T1000 (cell line): ENCODE results near the gene TRPM3.

Experiments
- DNase-seq: peaks from one replicate; lab custom pipeline; 2025; ENCODE audit warnings: mixed read lengths; lab: John Stamatoyannopoulos, UW

The TRPM3 gene

DNA sequence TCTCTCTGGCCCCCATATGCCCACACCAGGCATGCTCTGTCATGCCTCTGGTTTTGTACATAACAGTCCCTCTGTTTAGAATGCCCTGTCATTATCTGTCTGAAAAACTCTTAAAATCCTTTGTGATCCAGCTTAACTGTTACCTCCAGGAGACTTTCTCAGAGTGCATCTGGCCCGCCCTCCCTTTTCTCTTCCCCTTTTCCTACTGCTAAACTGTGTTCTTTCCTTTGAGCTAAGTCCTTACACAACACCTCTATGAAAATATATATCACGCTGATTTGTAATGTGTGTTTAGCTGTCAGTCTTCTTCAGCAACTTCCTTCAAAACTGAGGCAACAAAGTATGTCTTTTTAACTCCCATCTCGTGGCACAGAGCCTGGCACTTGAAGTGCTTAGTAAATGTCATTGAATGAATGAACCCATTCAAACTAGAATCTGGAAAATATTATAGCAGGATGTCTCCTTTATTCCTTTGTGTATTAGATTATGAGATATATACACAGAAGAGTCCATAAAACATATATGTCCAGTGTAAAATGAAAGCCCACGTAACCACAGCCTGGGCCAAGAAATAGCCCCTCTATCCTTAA, 540.7 kb downstream of the TRPM3 start:
- DNase-seq = no peak

DNA sequence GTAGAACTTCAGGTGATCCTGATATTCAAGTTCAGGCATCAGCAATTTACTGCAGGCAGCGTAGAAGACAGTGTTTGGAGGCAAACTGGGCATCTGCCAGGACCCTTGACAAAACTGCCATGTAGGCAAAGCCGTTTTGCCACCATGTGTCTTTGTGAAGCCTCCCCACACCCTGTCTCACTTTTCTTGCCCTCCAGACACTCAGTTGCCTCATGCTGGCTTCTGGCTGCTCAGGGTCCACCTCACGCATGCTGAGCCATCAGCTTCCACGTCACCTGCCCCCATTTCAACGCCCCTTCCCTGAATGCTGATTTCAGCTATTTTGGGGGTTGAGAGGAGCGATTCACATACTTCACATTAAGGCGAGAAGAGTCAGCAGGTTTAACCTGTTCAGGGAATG, 541.7 kb downstream of the TRPM3 start:
- DNase-seq = no peak

DNA sequence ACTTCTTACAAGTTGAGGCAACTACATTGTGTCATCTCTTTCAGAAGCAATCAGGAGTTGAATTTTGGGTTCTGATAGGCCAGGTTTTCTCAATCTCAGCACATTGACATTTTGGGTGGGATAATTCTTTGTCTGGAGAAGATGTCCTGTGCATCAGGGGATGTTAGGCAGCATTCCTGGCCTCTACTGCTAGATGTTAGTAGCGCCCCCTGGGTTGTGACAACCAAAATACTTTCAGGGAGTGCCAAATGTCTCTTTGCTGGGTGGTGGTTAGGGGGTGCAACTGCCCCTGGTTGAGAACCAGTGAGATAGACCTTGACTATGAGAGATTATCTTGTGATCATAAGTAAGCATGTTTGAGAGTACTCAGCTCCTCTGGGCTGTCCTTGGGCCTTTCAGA, 542.7 kb downstream of the TRPM3 start:
- DNase-seq = no peak

DNA sequence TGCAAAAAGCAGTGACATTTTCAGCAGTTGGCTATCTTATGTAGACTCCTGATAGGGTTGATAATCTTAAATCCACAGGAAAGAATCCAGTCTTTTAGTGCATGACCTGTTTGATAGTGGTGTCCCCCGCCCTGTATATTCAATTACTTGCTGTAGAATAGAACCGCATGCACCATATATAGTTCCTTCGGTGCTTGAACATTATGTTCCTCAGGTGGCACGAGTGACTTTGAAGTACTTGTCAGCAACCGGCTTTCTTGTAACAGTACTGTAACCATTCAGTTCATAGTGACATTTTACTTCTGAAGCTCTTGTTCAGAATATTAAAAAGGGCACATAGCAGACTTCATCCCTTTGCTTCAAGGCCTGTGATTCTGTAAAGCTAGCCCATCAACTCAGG, 543.8 kb downstream of the TRPM3 start:
- DNase-seq = no peak

DNA sequence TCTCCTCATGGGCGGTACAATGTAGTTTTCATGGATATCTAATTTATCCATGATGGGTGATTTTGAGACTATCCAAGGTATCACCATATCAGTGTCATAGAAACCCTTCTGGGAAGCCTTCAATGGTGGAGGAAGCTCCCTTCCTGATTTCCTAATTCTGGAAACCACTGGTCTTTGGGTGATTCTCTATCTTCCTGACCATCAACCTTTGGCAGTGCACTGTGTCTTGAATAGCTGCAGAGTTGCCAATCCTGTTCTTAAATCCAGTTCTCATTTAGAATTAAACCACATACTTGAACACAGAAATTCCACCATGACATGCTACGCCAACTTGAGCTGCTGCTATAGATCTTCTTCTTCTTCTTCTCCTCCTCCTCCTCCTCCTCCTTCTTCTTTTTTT, 545.3 kb downstream of the TRPM3 start:
- no peak for DNase-seq

DNA sequence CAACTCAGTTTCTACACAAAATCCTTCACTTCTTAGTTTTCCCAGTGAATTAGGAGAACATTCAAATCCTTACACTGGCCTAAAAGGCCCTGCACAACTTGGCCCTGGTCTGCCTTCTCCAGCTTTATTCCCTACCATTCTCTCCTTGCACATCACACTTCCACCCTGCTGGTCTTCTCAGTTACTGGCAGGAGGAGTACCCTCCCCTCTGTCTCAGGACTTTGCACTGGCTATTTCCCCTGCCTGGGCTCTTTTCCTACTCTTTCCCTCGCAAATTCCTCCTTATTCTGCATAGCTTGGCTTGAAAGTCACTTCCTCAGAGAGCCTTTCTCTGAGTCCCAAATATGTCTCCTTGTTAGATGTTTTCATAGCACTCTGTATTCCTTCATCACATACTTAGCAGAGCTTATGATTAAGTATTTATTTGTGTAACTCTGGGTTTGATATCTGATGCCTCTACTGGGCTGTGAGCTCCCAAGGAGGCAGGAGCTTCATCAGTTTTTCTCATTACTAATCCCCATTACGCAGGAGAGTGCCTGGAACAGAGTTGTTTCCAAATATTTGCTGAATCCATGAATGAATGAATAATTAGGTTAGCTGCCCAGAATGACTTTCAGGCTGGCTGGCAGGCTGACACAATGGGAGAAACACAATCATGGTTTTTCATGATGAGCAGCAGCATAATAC, 547.1 kb downstream of the TRPM3 start:
- DNase-seq = no peak

DNA sequence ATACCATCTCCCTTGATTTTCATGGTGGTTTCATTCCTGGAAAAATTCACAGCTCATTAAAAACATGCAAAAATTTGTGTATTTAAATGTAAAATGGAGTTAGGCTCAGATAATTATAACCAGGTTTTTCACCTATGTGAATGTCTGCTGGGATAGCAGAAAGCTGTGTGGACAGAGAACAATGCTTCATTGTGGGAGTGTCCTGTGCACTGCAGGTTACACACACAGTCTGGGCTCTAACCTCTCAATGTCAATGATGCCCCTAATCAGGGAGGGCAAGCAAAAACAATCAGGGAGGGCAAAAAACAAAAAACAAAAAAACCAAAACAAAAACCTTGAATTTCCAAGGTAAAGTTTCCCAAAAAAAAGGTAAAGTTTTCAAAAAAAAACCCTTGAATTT, 548.1 kb downstream of the TRPM3 start:
- no peak for DNase-seq

DNA sequence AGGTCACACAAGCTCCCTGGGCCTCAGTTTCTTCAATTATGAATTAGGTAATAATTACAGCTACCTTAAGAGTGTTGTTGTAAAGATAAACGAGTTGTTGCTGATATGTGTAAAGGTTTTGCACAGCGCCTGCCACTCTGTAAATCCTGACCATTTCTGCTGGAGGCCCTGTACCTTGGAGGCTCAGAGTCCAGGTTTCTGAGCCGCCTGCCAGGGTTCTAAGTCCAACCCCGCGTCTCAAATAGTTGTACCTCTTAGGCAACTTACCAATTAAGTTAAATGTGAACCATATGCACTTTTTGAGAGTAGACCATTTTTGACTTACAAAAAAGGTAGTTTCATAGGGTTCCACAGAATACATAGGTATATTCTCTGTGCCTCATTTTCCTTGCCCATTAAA, 550.2 kb downstream of the TRPM3 start:
- DNase-seq = no peak

DNA sequence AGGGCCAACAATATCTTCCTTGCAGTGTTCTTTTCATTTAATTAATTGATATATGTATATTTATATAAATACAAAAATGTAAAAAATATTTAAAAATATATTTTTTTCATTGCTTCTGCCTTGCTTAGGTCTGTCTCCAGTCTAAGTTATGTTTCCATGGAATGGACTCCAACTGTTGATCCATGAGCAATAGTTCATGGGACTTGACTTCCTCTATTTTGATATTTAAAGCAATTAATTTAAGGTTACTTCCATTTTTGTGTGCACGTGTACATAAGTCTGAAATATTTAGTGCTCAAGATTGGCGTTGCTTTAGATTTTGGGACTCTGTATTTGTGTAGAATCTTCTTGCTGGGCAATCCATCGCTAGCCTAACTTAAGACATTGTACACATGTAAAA, 551.6 kb downstream of the TRPM3 start:
- DNase-seq = no peak

DNA sequence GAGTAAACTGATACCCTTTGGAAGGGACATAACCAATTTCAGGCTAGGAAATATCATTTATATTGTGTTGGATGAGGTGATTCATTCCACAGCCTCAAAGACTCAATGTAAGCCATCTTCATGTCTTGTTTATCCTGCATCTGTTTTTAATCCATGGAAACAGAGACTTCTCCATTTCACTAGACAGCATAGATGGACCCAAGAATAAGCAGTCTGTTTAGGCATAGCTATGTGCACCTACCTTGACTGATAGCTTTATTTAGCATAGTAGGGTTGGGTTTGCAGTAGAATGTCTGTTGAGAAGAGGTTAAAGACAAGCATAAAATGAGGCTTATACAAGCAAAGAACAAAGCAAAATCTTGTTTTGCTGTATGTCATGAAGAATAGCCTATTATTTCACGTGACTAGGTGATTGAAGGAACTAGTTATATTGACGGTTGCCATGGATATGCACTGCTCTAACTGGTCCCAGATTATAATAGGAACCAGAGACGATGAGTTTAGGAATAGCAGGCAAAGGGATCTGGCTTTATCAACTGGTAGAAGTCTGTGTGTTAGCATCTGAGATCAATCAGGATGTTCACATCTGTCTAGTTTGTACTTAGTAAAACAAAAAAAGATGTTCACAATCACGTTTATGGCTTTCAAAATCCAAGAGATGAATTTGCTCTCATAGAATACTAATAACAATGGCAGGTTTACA, 552.2 kb downstream of the TRPM3 start:
- no peak for DNase-seq

DNA sequence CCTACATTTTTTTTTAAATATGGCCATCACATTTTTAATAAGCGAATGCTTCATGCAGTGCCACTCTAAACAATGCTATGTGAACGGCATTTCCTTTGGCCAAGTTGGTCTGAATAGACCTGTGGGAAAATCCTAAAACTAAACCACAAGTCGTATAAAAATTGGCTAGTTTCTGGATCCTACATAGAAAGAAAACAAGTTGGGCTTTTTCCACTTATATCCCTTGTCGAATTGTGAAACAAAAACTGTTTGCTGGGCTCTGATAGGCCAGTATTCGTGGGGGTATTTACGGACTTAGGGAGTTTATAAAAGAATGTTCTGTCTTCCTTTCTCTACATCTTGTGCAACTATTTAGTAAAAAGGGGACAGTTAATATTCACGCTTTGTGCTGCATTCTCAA, 553.9 kb downstream of the TRPM3 start:
- no peak for DNase-seq

DNA sequence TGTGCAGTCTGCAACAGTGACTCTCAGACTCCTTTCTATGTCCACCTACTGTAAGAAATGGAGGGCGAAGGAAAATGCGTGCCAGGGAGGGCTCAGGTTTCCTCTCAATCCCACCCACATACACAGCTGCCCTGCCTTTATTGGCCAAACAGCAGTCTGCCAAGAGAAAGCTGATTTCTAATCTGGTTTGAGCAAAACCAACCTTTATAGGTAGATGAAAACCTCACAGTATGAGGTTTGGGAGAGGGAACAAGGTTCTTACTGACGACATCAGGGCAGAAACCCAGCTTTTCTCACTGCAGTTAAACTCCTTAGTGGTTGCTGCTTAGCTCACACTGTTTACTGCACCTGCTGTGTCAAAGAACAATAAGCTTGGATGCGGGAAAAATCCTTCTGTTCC, 554.7 kb downstream of the TRPM3 start:
- no peak for DNase-seq

DNA sequence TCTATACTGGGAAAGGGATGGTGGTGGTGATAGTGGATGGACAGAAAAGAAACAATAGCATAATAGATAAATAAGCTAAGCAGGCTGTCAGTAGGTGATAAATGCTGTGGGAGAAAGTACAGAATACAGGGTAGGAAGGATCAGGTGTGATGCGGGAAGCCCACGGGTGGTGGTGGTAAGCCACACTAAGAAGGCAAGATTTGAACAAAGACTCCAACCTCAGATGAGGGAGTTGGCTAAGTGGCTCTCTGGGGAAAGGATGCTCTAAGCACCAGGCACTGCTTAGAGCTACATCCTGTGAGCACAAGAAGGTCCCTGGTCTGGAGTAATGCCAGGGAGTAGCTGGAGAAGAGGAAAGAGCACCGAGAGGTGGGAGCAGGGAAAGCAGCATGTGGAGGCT, 555.4 kb downstream of the TRPM3 start:
- DNase-seq = no peak

DNA sequence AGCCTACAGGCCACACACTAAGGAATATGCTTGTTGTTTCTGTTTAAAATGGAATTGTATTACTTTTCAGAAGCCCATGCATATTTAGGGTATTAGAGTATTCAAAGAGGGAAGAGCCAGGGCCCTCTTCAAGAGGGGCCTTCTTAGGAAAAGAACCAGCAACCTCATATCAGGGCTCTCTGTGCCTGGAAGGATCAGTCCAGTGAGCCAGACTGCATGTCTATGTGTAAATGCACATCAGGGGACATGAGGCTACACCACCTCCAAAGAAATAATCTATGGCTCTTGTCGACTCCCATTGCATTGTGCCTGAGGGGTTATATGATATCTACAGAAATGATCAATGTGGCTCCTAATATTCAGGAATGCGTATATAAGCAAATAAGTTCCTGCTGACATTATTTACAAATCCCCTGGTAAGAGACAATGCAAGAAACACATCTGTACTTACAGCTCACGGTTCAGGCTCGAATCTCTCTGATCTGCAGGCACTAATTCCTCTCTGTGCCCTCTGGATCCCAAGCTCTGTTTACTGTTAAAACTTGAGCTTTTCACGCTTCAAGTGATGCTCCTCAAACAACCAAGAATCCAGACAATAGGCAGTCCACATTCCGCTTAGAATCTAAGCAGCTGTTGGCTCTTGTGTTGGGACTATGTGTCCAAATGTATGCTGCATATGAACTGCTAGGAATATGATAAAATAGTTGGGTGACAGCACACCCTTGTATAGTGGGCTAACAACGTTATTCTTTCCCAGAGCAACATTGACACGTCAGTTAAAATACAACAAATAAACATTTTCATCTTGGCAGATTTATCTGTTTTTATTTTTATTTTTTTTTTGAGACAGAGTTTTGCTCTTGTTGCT, 556.7 kb downstream of the TRPM3 start:
- DNase-seq = no peak

DNA sequence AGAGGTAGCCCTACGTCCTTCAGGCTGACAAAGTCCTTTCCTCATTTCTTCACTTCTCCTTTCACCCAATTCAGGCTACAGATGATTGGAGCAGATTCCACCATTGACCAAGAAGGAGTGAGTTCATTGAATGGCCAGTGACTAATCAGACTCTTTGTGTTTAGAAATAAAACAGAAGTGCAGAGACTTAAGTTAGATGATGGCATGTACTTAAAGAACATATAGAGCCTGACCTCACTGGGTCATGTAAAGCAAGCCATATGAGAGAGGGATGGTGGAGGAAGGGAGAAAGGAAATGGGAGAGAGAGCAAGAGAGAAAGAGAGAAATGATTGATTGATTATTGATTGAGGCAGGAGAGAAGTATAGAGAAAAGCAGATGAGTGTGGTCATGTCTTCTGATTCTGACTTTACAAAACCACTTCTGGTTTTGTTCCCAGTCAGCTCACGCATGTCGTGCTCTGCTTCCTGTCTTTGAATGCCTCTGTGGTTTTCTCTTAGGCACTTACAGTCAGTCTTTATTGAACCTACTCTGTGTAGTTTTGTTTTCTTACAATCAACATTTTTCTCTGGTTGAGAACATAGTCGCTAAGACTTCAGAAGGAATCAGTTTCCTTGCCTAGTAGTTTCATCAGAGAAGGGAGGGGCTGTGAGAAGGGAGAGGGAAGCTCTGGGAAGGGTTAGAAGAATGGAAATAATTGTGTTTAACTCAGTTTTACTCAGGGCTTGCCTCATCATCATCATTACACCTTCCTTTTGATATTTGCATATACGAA, 557.8 kb downstream of the TRPM3 start:
- no peak for DNase-seq

DNA sequence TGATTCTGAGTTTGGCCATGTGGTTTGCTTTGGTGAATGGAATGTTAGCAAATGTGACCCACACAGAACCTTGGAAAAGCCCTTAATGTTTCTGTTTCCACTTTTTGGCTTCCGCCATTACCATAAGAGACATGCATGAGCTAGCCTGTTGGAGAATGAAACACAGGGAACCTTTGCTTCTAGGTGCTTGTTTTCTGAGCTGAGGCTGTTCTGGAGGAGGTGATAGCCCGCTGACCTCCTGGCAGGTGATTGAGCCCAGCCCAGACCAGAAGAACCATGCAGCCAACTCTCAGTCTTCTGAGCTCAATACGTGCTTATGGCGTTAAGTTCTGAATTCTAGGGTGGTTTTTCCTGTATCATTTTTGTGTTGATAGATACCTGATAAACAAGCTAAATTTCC, 558.4 kb downstream of the TRPM3 start:
- DNase-seq = no peak

DNA sequence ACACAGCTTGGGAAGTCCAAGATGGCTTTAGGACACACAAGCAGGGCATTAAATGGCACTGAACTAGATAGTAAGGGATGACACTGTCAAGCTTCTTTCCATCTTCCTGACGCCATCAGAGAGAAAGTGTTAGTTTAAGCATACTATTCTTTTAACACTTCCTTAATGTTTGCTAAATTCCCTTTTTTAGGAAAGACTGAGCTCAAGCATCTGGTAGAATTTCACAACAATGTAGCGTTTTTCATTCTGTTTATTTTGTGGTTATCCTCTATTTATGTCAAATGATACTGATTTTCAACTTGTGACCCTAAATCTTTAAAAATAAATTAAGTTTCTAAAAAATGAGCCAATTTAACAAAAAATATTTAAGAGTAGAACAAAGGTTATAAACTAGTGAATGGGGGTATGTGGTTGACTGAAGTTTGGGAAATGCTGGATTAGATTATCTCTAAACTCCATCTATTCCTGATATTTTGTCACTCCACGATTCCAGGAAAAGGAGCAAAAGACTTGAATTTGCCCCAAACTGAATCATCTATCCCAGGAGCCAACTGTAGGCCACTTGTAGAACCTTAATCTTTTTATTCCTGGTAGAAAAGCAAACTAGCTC, 559.5 kb downstream of the TRPM3 start:
- no peak for DNase-seq

DNA sequence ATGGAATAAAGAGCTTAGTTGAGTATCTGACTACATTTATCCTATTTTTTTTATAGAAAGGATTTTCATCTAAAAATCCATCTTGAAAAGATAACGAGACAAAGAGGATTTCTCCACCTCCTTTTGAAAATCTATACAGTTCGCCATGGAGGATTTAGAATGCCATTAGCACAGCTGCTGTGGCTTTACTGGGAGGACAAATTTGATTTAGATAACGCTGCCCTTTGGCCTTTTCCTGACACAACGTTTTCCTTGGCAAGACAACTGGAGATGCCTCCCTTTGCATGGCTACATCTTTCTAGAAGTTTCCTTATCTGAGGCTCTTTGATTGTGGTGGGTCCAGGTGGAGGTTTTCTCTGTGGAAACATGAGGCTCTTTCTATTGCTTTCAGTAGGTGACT, 560.3 kb downstream of the TRPM3 start:
- DNase-seq = no peak

DNA sequence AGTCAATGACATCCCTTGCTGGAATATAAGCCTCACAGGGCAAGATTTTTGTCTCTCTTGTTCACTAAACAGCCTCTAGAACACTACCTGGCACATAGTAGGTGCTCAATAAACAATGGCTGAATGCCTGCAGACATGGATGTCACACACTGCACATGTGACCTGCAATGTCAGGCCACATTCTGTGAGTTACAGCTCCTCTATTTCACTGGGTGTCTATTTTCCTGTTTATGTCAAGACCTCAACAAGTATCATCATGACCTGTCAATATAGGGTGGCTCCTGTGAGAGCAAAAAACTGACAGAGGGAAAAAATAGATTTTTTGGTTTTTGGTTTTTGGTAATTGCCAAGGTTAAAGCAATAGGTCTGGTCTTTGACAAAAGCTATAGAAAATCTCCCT, 562.3 kb downstream of the TRPM3 start:
- no peak for DNase-seq

DNA sequence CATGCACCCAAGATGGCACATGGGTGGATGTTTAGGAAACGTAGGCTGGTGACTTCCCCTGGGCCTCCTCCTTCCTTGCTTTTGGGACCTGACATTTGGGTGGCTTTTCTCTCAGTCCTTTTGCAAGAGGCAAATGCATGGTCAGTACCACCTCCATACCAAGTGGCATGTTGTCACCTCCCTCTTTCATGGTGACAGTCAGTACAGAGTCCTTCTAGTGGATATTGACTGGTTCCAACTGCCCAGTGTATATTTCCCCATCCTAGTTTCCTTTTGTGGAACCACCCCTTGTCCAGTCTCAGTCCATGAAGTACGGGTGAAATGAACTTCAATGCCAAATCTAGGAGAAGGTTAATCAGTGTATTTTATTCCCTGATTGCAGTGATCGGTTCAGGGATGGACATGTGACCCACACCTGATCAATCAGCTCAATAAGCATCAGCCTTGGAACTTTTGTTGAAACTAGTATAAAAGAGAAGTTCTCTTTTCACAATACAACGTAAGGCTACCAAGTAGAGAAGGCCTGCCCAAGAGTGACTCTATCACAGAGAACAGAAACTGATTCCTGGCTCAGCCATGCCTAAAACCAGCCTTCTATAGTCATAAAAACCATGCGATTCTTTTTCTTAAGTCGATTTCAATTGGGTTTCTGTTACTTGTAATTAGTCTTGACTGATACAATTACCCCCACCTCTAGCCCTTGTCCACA, 563.6 kb downstream of the TRPM3 start:
- DNase-seq = no peak

DNA sequence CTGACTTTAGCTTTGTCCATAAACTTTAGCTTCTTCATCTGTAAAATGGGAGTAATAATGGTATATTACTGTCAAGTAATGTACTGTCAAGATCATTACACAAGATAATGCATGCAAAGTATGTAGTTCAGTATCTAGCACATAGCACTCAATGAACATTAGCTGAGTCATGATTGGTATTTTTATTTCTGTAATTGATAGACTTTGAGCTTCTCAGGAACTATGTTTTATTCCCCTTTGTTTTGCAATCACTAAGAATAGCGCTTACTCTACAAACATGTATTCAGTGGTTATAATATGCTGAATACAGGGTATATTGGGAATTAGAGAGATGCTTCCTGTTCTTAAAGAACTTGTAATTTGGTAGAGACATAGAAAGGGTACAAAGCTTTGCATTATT, 564.6 kb downstream of the TRPM3 start:
- no peak for DNase-seq
